DND-41 (cell line): ENCODE results near the gene CYP1A1.

Experiments
- EZH2 ChIP-seq: IDR thresholded peaks from 3 replicates; pipeline ENCODE4 v1.6.1; 2012; ENCODE audit warnings: borderline replicate concordance, low read depth, mild to moderate bottlenecking, moderate library complexity, low read length, inconsistent platforms; ENCODE audit not compliant: severe bottlenecking
- TF ChIP-seq, protein P1 (sequence below): IDR thresholded peaks from 2 replicates; pipeline ENCODE4 v1.5.1; 2012; ENCODE audit warnings: borderline replicate concordance, low read length, moderate library complexity, mild to moderate bottlenecking; ENCODE audit not compliant: poor library complexity, severe bottlenecking; ENCODE audit errors: extremely low read depth

DNA sequence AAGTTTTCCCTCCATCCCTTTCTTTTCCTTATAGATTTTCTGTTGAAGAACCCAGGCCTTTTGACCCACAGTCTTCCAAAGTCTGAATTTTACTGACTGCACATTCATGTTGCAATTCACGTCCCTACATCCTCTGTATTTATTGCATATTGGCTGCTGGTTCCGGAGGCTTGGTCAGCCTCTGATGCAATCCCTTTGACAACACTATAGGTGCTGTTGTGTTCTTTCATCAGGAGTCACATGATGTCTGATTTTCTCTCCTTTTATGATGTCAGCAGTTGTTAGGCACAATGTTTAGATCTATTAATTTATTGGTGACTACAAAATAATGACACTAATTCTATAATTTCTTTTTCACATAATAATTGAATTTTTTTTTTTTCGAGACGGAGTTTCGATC lies 8.7 kb downstream of the CYP1A1 start:
- TF ChIP-seq, protein P1, sequence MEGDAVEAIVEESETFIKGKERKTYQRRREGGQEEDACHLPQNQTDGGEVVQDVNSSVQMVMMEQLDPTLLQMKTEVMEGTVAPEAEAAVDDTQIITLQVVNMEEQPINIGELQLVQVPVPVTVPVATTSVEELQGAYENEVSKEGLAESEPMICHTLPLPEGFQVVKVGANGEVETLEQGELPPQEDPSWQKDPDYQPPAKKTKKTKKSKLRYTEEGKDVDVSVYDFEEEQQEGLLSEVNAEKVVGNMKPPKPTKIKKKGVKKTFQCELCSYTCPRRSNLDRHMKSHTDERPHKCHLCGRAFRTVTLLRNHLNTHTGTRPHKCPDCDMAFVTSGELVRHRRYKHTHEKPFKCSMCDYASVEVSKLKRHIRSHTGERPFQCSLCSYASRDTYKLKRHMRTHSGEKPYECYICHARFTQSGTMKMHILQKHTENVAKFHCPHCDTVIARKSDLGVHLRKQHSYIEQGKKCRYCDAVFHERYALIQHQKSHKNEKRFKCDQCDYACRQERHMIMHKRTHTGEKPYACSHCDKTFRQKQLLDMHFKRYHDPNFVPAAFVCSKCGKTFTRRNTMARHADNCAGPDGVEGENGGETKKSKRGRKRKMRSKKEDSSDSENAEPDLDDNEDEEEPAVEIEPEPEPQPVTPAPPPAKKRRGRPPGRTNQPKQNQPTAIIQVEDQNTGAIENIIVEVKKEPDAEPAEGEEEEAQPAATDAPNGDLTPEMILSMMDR: no peak
- TF ChIP-seq EZH2: no peak
